Esophagus muscularis mucosa (tissue), 4 donors: ENCODE results near the gene NRXN3. TPM values are rescaled to one million over a fixed set of nuclear protein-coding genes. Genes with fewer than 3 reads are reported as not detected.

Experiments
- DNase-seq: peaks from one replicate; pipeline ENCODE4 v3.0.0-alpha.2; 2017; ENCODE audit errors: extremely low spot score
- H3K27ac ChIP-seq, 4 donors: fragments of 200-600 bp; sonication (generic); replicated peaks in 1 of 4; 1 replicate in 3 of 4; 2 replicates in 1 of 4; pipeline ENCODE4 v1.5.1; 2016 to 2019; ENCODE audit warnings: mild to moderate bottlenecking in 1 of 4
- H3K27me3 ChIP-seq, 4 donors: fragments of 200-600 bp; sonication (generic); one replicate each; pipeline versions ENCODE4 v1.5.1 to v1.6.0; 2016 to 2019
- H3K36me3 ChIP-seq, 4 donors: fragments of 200-600 bp; sonication (generic); one replicate each; pipeline ENCODE4 v1.5.1; 2016 to 2019
- H3K4me1 ChIP-seq, 4 donors: fragments of 200-600 bp; sonication (generic); one replicate each; pipeline ENCODE4 v1.5.1; 2016 to 2019
- H3K4me3 ChIP-seq, 4 donors: fragments of 200-600 bp; sonication (generic); 1 replicate in 2 of 4; 2 replicates in 2 of 4; pipeline ENCODE4 v1.5.1; 2016 to 2019; ENCODE audit warnings: mild to moderate bottlenecking in 4 of 4, moderate library complexity in 1 of 4
- H3K9me3 ChIP-seq, 4 donors: fragments of 200-600 bp; sonication (generic); 1 replicate in 3 of 4; 2 replicates in 1 of 4; pipeline ENCODE4 v1.5.1; 2016 to 2019
- CTCF ChIP-seq, 3 experiments: fragments of 200-600 bp in 2 of 3; fragments of 450-650 bp in 1 of 3; sonication (generic) in 2 of 3; IDR thresholded peaks; one replicate each; pipeline ENCODE4 v1.5.1; 2017 to 2019; ENCODE audit warnings: antibody characterized with exemption in 3 of 3, mild to moderate bottlenecking in 2 of 3, moderate library complexity in 1 of 3
- EP300 ChIP-seq: sonication (generic); formaldehyde crosslinking; IDR thresholded peaks from one replicate; pipeline ENCODE4 v1.6.1; 2017; ENCODE audit warnings: antibody characterized with exemption
- POLR2A ChIP-seq: fragments of 450-650 bp; IDR thresholded peaks from one replicate; pipeline ENCODE4 v1.6.1; 2017; ENCODE audit warnings: antibody characterized with exemption, moderate library complexity, mild to moderate bottlenecking, low read depth
- POLR2AphosphoS5 ChIP-seq, 2 donors: sonication (generic); formaldehyde crosslinking; IDR thresholded peaks; one replicate each; pipeline ENCODE4 v1.6.1; 2017; ENCODE audit warnings: antibody characterized with exemption in 2 of 2
- WGBS: methylation state at CpG from one replicate; pipeline ENCODE4 v1.1.5; 2018; 5-methylcytosine and 5-hydroxymethylcytosine counted together
- intact Hi-C: fragments of 100-400 bp; cut with DNase I; formaldehyde crosslinking; loops from one replicate; pipeline ENCODE4 v1.15.1; 2023
- total RNA-seq, 4 donors: library from RNA; depleted of rRNA; stranded (reverse); fragments of >200 nt; gene quantifications; one replicate each; pipeline versions ENCODE4 v1.1.0 to v1.2.1, GENCODE V29; 2016

The NRXN3 gene
- total RNA-seq, 4 donors from 2014 or later, result 71.1 to 159 (median 122) TPM

- H3K4me1 ChIP-seq, result no peaks in the 10 kb centered on the region
- no peak for DNase-seq
- no peaks in the 10 kb centered on the region for H3K36me3 ChIP-seq
- no peaks in the 10 kb centered on the region for H3K27me3 ChIP-seq
- no peaks in the 10 kb centered on the region for H3K9me3 ChIP-seq
- no peak for TF ChIP-seq CTCF (IDR thresholded peaks at IDR 0.05)
- no peak for TF ChIP-seq EP300
- no peak for TF ChIP-seq POLR2A
- no peak for TF ChIP-seq POLR2AphosphoS5 (IDR thresholded peaks at IDR 0.05)
- H3K27ac ChIP-seq, result no peak overlapping the region
- 71% methylated on average over 6 of the region's 6 CpGs for WGBS
- intact Hi-C loops, result no loop called here
- no peak overlapping the region for H3K4me3 ChIP-seq
Observed at GRCh38 chr14:78345131-78345744, 175.1 kb downstream of the NRXN3 start.

GRCh38 chr14:78346747-78347146, 176.6 kb downstream of the NRXN3 start:
- intact Hi-C loops, result no loop called here
- no peak overlapping the region for H3K4me3 ChIP-seq
- TF ChIP-seq EP300, result no peak
- TF ChIP-seq POLR2AphosphoS5 (IDR thresholded peaks at IDR 0.05), result no peak
- TF ChIP-seq CTCF (IDR thresholded peaks at IDR 0.05), result no peak
- TF ChIP-seq POLR2A, result no peak
- no peaks in the 10 kb centered on the region for H3K36me3 ChIP-seq
- H3K9me3 ChIP-seq, result no peaks in the 10 kb centered on the region
- WGBS, result 68% methylated on average over 5 of the region's 5 CpGs
- no peak for DNase-seq
- no peak overlapping the region for H3K27ac ChIP-seq
- H3K27me3 ChIP-seq, result no peaks in the 10 kb centered on the region
- H3K4me1 ChIP-seq, result no peaks in the 10 kb centered on the region

- Histone ChIP-seq H3K27me3 (no peaks in the 10 kb centered on the region), H3K27ac (no peak overlapping the region), H3K4me3 (no peak overlapping the region), H3K36me3 (no peaks in the 10 kb centered on the region), H3K4me1 (no peaks in the 10 kb centered on the region), H3K9me3 (no peaks in the 10 kb centered on the region)
- TF ChIP-seq POLR2AphosphoS5 (IDR thresholded peaks at IDR 0.05) (no peak), EP300 (no peak), CTCF (IDR thresholded peaks at IDR 0.05) (no peak), POLR2A (no peak)
- 82% methylated on average over 3 of the region's 3 CpGs for WGBS
- intact Hi-C loops, result no loop called here
- DNase-seq, result no peak
Observed at GRCh38 chr14:78355109-78355508, 184.9 kb downstream of the NRXN3 start.

- peak; percentile 39 for DNase-seq
- intact Hi-C loops, result no loop called here
Observed at GRCh38 chr14:78356391-78356790, 186.2 kb downstream of the NRXN3 start.

More at GRCh38 chr14:78356391-78356790, 186.2 kb downstream of the NRXN3 start:
- H3K27ac ChIP-seq, result no peak overlapping the region
- H3K36me3 ChIP-seq, result no peaks in the 10 kb centered on the region
- no peak for TF ChIP-seq EP300
- no peak for TF ChIP-seq CTCF (IDR thresholded peaks at IDR 0.05)
- TF ChIP-seq POLR2A, result no peak
- TF ChIP-seq POLR2AphosphoS5 (IDR thresholded peaks at IDR 0.05), result no peak
- H3K4me1 ChIP-seq, result no peaks in the 10 kb centered on the region
- no peak overlapping the region for H3K4me3 ChIP-seq
- 27% methylated on average over 3 of the region's 3 CpGs for WGBS
- H3K27me3 ChIP-seq, result no peaks in the 10 kb centered on the region
- no peaks in the 10 kb centered on the region for H3K9me3 ChIP-seq
